ENCODE measurements around the gene FYB1.

DNA sequence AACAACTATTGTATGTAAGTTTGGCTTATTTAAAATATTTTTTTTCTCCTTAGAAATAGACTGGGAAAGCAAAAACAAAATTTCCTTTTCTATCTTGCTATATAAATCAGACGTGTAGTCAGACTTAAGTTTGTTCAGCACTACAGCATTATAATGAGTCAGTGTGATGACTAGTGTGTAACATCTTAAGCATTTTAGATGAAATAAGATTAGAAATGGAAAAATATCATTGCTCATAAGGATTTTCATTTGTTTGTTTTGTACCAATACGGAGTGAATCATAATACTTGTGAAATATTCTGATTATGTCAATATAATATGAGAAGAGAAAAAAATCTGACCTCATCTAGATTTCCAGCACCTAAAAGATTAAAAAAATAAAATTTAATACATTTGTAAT is 80.5 kb downstream of the FYB1 start:
- TF ChIP-seq, protein P1, sequence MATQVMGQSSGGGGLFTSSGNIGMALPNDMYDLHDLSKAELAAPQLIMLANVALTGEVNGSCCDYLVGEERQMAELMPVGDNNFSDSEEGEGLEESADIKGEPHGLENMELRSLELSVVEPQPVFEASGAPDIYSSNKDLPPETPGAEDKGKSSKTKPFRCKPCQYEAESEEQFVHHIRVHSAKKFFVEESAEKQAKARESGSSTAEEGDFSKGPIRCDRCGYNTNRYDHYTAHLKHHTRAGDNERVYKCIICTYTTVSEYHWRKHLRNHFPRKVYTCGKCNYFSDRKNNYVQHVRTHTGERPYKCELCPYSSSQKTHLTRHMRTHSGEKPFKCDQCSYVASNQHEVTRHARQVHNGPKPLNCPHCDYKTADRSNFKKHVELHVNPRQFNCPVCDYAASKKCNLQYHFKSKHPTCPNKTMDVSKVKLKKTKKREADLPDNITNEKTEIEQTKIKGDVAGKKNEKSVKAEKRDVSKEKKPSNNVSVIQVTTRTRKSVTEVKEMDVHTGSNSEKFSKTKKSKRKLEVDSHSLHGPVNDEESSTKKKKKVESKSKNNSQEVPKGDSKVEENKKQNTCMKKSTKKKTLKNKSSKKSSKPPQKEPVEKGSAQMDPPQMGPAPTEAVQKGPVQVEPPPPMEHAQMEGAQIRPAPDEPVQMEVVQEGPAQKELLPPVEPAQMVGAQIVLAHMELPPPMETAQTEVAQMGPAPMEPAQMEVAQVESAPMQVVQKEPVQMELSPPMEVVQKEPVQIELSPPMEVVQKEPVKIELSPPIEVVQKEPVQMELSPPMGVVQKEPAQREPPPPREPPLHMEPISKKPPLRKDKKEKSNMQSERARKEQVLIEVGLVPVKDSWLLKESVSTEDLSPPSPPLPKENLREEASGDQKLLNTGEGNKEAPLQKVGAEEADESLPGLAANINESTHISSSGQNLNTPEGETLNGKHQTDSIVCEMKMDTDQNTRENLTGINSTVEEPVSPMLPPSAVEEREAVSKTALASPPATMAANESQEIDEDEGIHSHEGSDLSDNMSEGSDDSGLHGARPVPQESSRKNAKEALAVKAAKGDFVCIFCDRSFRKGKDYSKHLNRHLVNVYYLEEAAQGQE (IDR thresholded peaks at IDR 0.05; ENCODE audit: low read depth): no peak
- no peak for TF ChIP-seq YY1 (IDR thresholded peaks at IDR 0.05; ENCODE audit: low read depth)
- no peak for TF ChIP-seq NFIC (IDR thresholded peaks at IDR 0.05)
- no peak for TF ChIP-seq EP300 (IDR thresholded peaks at IDR 0.05; ENCODE audit: borderline replicate concordance)
- TF ChIP-seq, protein P2, sequence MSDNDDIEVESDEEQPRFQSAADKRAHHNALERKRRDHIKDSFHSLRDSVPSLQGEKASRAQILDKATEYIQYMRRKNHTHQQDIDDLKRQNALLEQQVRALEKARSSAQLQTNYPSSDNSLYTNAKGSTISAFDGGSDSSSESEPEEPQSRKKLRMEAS (IDR thresholded peaks at IDR 0.05): no peak
- no peak for TF ChIP-seq EGR1 (IDR thresholded peaks at IDR 0.05)
- no peak for TF ChIP-seq TAF1 (IDR thresholded peaks at IDR 0.05; ENCODE audit: low read depth)
- no peak for TF ChIP-seq RAD21 (IDR thresholded peaks at IDR 0.05; ENCODE audit: low read depth)
- no peak for TF ChIP-seq CEBPB (IDR thresholded peaks at IDR 0.05)
- TF ChIP-seq FOXM1 (IDR thresholded peaks at IDR 0.05; ENCODE audit: borderline replicate concordance, low read depth): no peak
- no peak for TF ChIP-seq CREB1 (IDR thresholded peaks at IDR 0.05; ENCODE audit: low read depth)
- TF ChIP-seq, protein P3, sequence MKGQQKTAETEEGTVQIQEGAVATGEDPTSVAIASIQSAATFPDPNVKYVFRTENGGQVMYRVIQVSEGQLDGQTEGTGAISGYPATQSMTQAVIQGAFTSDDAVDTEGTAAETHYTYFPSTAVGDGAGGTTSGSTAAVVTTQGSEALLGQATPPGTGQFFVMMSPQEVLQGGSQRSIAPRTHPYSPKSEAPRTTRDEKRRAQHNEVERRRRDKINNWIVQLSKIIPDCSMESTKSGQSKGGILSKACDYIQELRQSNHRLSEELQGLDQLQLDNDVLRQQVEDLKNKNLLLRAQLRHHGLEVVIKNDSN (IDR thresholded peaks at IDR 0.05): no peak

Measured in Ishikawa (cell line).